Prostate gland (tissue), 2 donors: ENCODE data around the gene TTC31.

Experiments used
- CTCF ChIP-seq, 4 experiments: fragments of 200-600 bp in 2 of 4; fragments of 450-650 bp in 2 of 4; sonication (generic) in 2 of 4; IDR thresholded peaks; 1 replicate in 3 of 4; 2 replicates in 1 of 4; pipeline ENCODE4 v1.5.1; 2016 to 2019; ENCODE audit warnings: antibody characterized with exemption in 4 of 4, mild to moderate bottlenecking in 2 of 4, moderate library complexity in 2 of 4
- POLR2A ChIP-seq: fragments of 450-650 bp; IDR thresholded peaks from one replicate; pipeline ENCODE4 v1.6.1; 2016; ENCODE audit warnings: antibody characterized with exemption, mild to moderate bottlenecking
- POLR2AphosphoS5 ChIP-seq: sonication (generic); formaldehyde crosslinking; IDR thresholded peaks from one replicate; pipeline ENCODE4 v1.6.1; 2017; ENCODE audit warnings: antibody characterized with exemption

GRCh38 chr2:74531666-74532065, 48.8 kb downstream of the TTC31 start:
- no peak for TF ChIP-seq CTCF (IDR thresholded peaks at IDR 0.05)
- no peak for TF ChIP-seq POLR2A
- TF ChIP-seq POLR2AphosphoS5: no peak
